Activated CD4-positive, alpha-beta T cell treated with anti-CD3 and anti-CD28 coated beads for 48 hours (primary cell): ENCODE data around the gene MAPT.

Source experiments
- DNase-seq: peaks from one replicate; pipeline ENCODE4 v3.0.0-alpha.2; 2020

Gene MAPT

GRCh38 chr17:46074540-46074939, 180.2 kb downstream of the MAPT start:
- no peak for DNase-seq
